Uterus (tissue), 2 donors: ENCODE results near the gene SLC50A1.

ENCODE experiments used
- POLR2A ChIP-seq, 2 donors: fragments of 450-650 bp; IDR thresholded peaks; one replicate each; pipeline ENCODE4 v1.6.1; 2016; ENCODE audit warnings: antibody characterized with exemption in 2 of 2, mild to moderate bottlenecking in 1 of 2, moderate library complexity in 1 of 2
- TF ChIP-seq, protein P1 (sequence below), 4 experiments: fragments of 200-600 bp in 2 of 4; fragments of 450-650 bp in 2 of 4; sonication (generic) in 2 of 4; IDR thresholded peaks; one replicate each; pipeline ENCODE4 v1.5.1; 2016 to 2019; ENCODE audit warnings: antibody characterized with exemption in 4 of 4, mild to moderate bottlenecking in 2 of 4, moderate library complexity in 1 of 4

DNA sequence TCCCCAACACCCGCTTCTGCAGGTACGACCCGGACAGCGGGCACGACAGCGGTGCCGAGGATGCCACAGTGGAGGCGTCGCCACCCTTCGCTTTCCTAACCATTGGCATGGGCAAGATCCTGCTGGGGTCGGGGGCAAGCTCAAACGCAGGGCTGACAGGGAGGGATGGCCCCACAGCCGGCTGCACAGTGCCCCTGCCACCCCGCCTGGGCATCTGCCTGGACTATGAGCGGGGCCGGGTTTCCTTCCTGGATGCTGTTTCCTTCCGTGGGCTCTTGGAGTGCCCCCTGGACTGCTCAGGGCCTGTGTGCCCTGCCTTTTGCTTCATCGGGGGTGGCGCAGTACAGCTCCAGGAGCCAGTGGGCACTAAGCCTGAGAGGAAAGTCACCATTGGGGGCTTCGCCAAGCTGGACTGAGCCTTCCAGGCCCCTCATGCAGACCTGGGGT is 48.1 kb downstream of the SLC50A1 start:
- TF ChIP-seq, protein P1, sequence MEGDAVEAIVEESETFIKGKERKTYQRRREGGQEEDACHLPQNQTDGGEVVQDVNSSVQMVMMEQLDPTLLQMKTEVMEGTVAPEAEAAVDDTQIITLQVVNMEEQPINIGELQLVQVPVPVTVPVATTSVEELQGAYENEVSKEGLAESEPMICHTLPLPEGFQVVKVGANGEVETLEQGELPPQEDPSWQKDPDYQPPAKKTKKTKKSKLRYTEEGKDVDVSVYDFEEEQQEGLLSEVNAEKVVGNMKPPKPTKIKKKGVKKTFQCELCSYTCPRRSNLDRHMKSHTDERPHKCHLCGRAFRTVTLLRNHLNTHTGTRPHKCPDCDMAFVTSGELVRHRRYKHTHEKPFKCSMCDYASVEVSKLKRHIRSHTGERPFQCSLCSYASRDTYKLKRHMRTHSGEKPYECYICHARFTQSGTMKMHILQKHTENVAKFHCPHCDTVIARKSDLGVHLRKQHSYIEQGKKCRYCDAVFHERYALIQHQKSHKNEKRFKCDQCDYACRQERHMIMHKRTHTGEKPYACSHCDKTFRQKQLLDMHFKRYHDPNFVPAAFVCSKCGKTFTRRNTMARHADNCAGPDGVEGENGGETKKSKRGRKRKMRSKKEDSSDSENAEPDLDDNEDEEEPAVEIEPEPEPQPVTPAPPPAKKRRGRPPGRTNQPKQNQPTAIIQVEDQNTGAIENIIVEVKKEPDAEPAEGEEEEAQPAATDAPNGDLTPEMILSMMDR (IDR thresholded peaks at IDR 0.05), result no peak
- no peak for TF ChIP-seq POLR2A (IDR thresholded peaks at IDR 0.05)
